Measurements from ENCODE around the gene RGSL1. TPM values are rescaled to one million over a fixed set of nuclear protein-coding genes. Genes with fewer than 3 reads are reported as not detected.

The RGSL1 gene
- total and polyA plus RNA-seq, 2 of the 8 experiments (the other 6 are each of a cell fraction or from before 2014, with no cell fraction given) = not detected

DNA sequence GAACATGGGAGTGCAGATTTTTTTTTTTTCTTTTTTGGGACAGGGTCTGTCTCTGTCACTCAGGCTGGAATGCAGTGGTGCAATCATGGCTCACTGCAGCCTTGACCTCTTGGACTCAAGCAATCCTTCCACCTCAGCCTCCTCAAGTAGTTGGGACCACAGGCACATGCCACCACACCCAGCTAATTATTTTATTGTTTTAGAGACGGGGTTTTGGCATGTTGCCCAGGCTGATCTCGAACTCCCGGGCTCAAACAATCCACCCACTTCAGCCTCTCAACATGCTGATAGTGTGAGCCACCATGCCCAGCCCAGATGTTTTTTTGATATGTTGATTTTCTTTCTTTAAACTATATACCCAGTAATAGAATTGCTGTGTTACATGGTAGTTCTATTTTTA, 57.7 kb downstream of the RGSL1 start:
- Histone ChIP-seq H2BK15ac (ENCODE audit: low read length) (no peak overlapping the region), H2BK20ac (ENCODE audit: low read length) (no peak overlapping the region), H4K91ac (replicated peaks; ENCODE audit: insufficient read length, low read length) (no peak overlapping the region), H3K79me2 (ENCODE audit: control insufficient read depth in 1 of 2, insufficient read depth in 2 of 2, low read length in 2 of 2) (no peaks in the 10 kb centered on the region), H3K18ac (ENCODE audit: extremely low read depth, low read length) (no peak overlapping the region), H2BK12ac (ENCODE audit: low read depth, low read length) (no peak overlapping the region), H3K4ac (replicated peaks; ENCODE audit: insufficient read length, low read depth, low read length) (no peak overlapping the region), H3K36me3 (ENCODE audit: control insufficient read depth in 2 of 4, insufficient read depth in 4 of 4, low read length in 3 of 4) (no peaks in the 10 kb centered on the region), H3K9me3 (ENCODE audit: insufficient read depth in 2 of 2, low read depth in 1 of 2, low read length in 1 of 2) (no peaks in the 10 kb centered on the region), H3K27me3 (replicated peaks in 1 of 4; ENCODE audit: control insufficient read depth in 3 of 4, extremely low read depth in 1 of 4, insufficient read depth in 3 of 4, low read length in 3 of 4) (no peaks in the 10 kb centered on the region), H2AFZ (ENCODE audit: low read length) (no peak overlapping the region), H3K56ac (replicated peaks; ENCODE audit: insufficient read length, low read depth, low read length) (no peak overlapping the region), H3K4me2 (ENCODE audit: insufficient read depth in 1 of 2, low read depth in 2 of 2, low read length in 2 of 2) (no peak overlapping the region), H4K5ac (ENCODE audit: insufficient read length, low read depth, low read length) (no peak overlapping the region), H3K23me2 (ENCODE audit: low read depth, low read length) (no peaks in the 10 kb centered on the region), H4K8ac (ENCODE audit: extremely low read depth, insufficient read depth, low read length) (no peak overlapping the region), H3K14ac (ENCODE audit: insufficient read length) (no peak overlapping the region), H2BK120ac (replicated peaks; ENCODE audit: low read depth, low read length) (no peak overlapping the region), H4K20me1 (replicated peaks in 1 of 2; ENCODE audit: control insufficient read depth in 1 of 2, insufficient read depth in 2 of 2, low read length in 2 of 2) (no peaks in the 10 kb centered on the region), H3K4me1 (replicated peaks in 1 of 4; ENCODE audit: control insufficient read depth in 3 of 4, insufficient read depth in 4 of 4, low read length in 3 of 4) (no peaks in the 10 kb centered on the region), H3K23ac (ENCODE audit: insufficient read length) (no peak overlapping the region), H2BK5ac (ENCODE audit: low read depth, low read length) (no peak overlapping the region), H3K9ac (replicated peaks in 1 of 4; ENCODE audit: extremely low read depth in 1 of 4, low read depth in 3 of 4, low read length in 3 of 4) (no peak overlapping the region), H3K27ac (ENCODE audit: low read depth, low read length) (no peak overlapping the region), H3K4me3 (ENCODE audit: extremely low read depth in 1 of 4, insufficient read depth in 2 of 4, low read depth in 3 of 4, low read length in 4 of 4) (no peak overlapping the region), H3K79me1 (ENCODE audit: low read depth, low read length) (no peaks in the 10 kb centered on the region), H2AK5ac (ENCODE audit: low read depth, low read length) (no peak overlapping the region)
- TF ChIP-seq SAP30 (IDR thresholded peaks at IDR 0.05; ENCODE audit: insufficient read depth, insufficient replicate concordance, low read length) (no peak), BCL11A (IDR thresholded peaks at IDR 0.05; ENCODE audit: low read depth in 2 of 2, low read length in 2 of 2) (no peak), ASH2L (IDR thresholded peaks at IDR 0.05; ENCODE audit: low read length) (no peak), RBBP5 (IDR thresholded peaks at IDR 0.05; ENCODE audit: borderline replicate concordance, low read depth, low read length) (no peak), NRF1 (IDR thresholded peaks at IDR 0.05; ENCODE audit: low read depth, low read length) (no peak), SUZ12 (IDR thresholded peaks at IDR 0.05; ENCODE audit: low read length) (no peak), HDAC6 (IDR thresholded peaks at IDR 0.05; ENCODE audit: low read depth, low read length) (no peak), CBX5 (IDR thresholded peaks at IDR 0.05; ENCODE audit: low read depth, low read length) (no peak), POLR2AphosphoS5 (IDR thresholded peaks at IDR 0.05; ENCODE audit: low read depth, low read length) (no peak), GABPA (IDR thresholded peaks at IDR 0.05; ENCODE audit: borderline replicate concordance, insufficient read depth, low read length) (no peak), TAF1 (IDR thresholded peaks at IDR 0.05; ENCODE audit: low read depth, low read length) (no peak)
- TF ChIP-seq, protein P1, sequence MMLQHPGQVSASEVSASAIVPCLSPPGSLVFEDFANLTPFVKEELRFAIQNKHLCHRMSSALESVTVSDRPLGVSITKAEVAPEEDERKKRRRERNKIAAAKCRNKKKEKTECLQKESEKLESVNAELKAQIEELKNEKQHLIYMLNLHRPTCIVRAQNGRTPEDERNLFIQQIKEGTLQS (IDR thresholded peaks at IDR 0.05; ENCODE audit: insufficient read depth, low read depth, low read length) = no peak
- POLR2A ChIA-PET (ENCODE audit: partially characterized antibody) = no interaction called here
- FAIRE-seq (no peak), DNase-seq (ENCODE audit: low read depth in 1 of 2, low spot score in 2 of 2) (no peak)
- CTCF ChIA-PET (ENCODE audit: partially characterized antibody) = interaction anchor here (1.8 kb wide), 1 partner anchor 23 kb away, joined by 5 read pairs; no protein-coding TSS in a partner anchor
- 100% methylated on average over 3 of the region's 3 CpGs; no CpG with 5 or more reads in 1 of the 2 experiments for WGBS, 2 experiments (ENCODE audit: extremely low coverage in 1 of 2, insufficient coverage in 1 of 2, insufficient read length in 1 of 2, insufficient replicate concordance in 2 of 2, low coverage in 1 of 2, low lambda C conversion rate in 2 of 2, missing lambda C conversion rate in 1 of 2)

Data from H1 (cell line).